Neural cell (in vitro differentiated cells): ENCODE results near the gene SETBP1. TPM values are rescaled to one million over a fixed set of nuclear protein-coding genes. Genes with fewer than 3 reads are reported as not detected.
"Not testable (repeated sequence)": the region's sequence is repeated elsewhere in the genome, so short reads cannot be mapped to it uniquely, and the experiment has no call there.

Experiments used
- H2AFZ ChIP-seq: fragments of 200-600, 300-800 bp; sonication (generic), shearing (Covaris generic); 2 replicates; pipeline ENCODE4 v1.6.0; 2014; ENCODE audit warnings: low read depth, mild to moderate bottlenecking, antibody characterized with exemption, low read length, moderate library complexity
- H3F3A ChIP-seq: fragments of 200-600 bp; shearing (Covaris generic); 2 replicates; pipeline ENCODE4 v1.6.1; 2016; ENCODE audit warnings: mild to moderate bottlenecking, moderate library complexity, mixed read lengths, antibody characterized with exemption, low read length; ENCODE audit not compliant: insufficient read depth, poor library complexity, severe bottlenecking
- H3K27ac ChIP-seq: fragments of 200-600, 300-800 bp; sonication (generic), shearing (Covaris generic); 2 replicates; pipeline ENCODE4 v1.5.1; 2014; ENCODE audit warnings: mild to moderate bottlenecking, low read length, moderate library complexity
- H3K27me3 ChIP-seq: fragments of 300-800, 200-600 bp; sonication (generic), shearing (Covaris generic); 2 replicates; pipeline ENCODE4 v1.6.0; 2014; ENCODE audit warnings: mild to moderate bottlenecking, low read depth, low read length, moderate library complexity; ENCODE audit not compliant: insufficient read depth
- H3K36me3 ChIP-seq: fragments of 300-800, 200-600 bp; sonication (generic), shearing (Covaris generic); 2 replicates; pipeline ENCODE4 v1.5.1; 2014; ENCODE audit warnings: mild to moderate bottlenecking, antibody characterized with exemption, low read length, moderate library complexity; ENCODE audit not compliant: insufficient read depth
- H3K4me2 ChIP-seq: fragments of 300-800, 200-600 bp; sonication (generic), shearing (Covaris generic); 2 replicates; pipeline ENCODE4 v1.6.0; 2014; ENCODE audit warnings: mild to moderate bottlenecking, low read length
- H3K4me3 ChIP-seq: fragments of 300-800, 200-600 bp; sonication (generic), shearing (Covaris generic); 2 replicates; pipeline ENCODE4 v1.5.1; 2014; ENCODE audit warnings: mild to moderate bottlenecking, low read length, moderate library complexity
- H3K79me2 ChIP-seq: fragments of 200-600 bp; shearing (Covaris generic); replicated peaks from 2 replicates; pipeline ENCODE4 v1.6.0; 2014; ENCODE audit warnings: mild to moderate bottlenecking, low read length, moderate library complexity; ENCODE audit not compliant: insufficient read depth
- H3K9ac ChIP-seq: fragments of 300-800, 200-600 bp; sonication (generic), shearing (Covaris generic); 2 replicates; pipeline ENCODE4 v1.6.1; 2016; ENCODE audit warnings: mild to moderate bottlenecking, low read length, mixed read lengths
- H3K9me2 ChIP-seq: fragments of 200-600 bp; shearing (Covaris generic); 2 replicates; pipeline ENCODE4 v1.6.1; 2016; ENCODE audit warnings: mild to moderate bottlenecking, low read length, mixed read lengths; ENCODE audit not compliant: insufficient read depth
- H3K9me3 ChIP-seq: fragments of 200-600, 300-800 bp; sonication (generic), shearing (Covaris generic); 2 replicates; pipeline ENCODE4 v1.6.1; 2016; ENCODE audit warnings: mild to moderate bottlenecking, mixed run types, low read length, moderate library complexity, mixed read lengths
- H4K20me1 ChIP-seq: fragments of 200-600 bp; shearing (Covaris generic); 2 replicates; pipeline ENCODE4 v1.6.1; 2016; ENCODE audit warnings: mild to moderate bottlenecking, mixed run types; ENCODE audit not compliant: insufficient read depth
- EP300 ChIP-seq: fragments of 450-650 bp; conservative IDR thresholded peaks from 2 replicates; pipeline ENCODE4 v1.6.1; 2014; ENCODE audit warnings: antibody characterized with exemption, mild to moderate bottlenecking, moderate library complexity; ENCODE audit not compliant: poor library complexity, severe bottlenecking
- EZH2 ChIP-seq: fragments of 200-600, 300-800 bp; shearing (Covaris generic), sonication (generic); IDR thresholded peaks from 2 replicates; pipeline ENCODE4 v1.6.1; 2014; ENCODE audit warnings: antibody characterized with exemption, low read length, borderline replicate concordance, mild to moderate bottlenecking; ENCODE audit not compliant: insufficient read depth, poor library complexity, severe bottlenecking
- MXI1 ChIP-seq: fragments of 450-650 bp; conservative IDR thresholded peaks from 2 replicates; pipeline ENCODE4 v1.6.1; 2014; ENCODE audit warnings: antibody characterized with exemption, mild to moderate bottlenecking; ENCODE audit not compliant: poor library complexity, severe bottlenecking
- POLR2AphosphoS5 ChIP-seq: IDR thresholded peaks from 2 replicates; pipeline ENCODE4 v1.6.1; 2012
- RAD21 ChIP-seq: fragments of 450-650 bp; conservative IDR thresholded peaks from 2 replicates; pipeline ENCODE4 v1.6.1; 2014; ENCODE audit warnings: antibody characterized with exemption, mild to moderate bottlenecking, moderate library complexity
- SMC3 ChIP-seq: fragments of 450-650 bp; conservative IDR thresholded peaks from 2 replicates; pipeline ENCODE4 v1.6.1; 2014; ENCODE audit warnings: antibody characterized with exemption, mild to moderate bottlenecking, moderate library complexity; ENCODE audit not compliant: poor library complexity
- polyA plus RNA-seq: library from polyadenylated mRNA; depleted of rRNA; stranded (reverse); fragments of >200 nt; gene quantifications from 2 replicates; pipeline ENCODE4 v1.2.3, GENCODE V29; 2014
- TF ChIP-seq, protein P1 (sequence below): IDR thresholded peaks from 2 replicates; pipeline ENCODE4 v1.6.1; 2012; ENCODE audit warnings: borderline replicate concordance
- TF ChIP-seq, protein P2 (sequence below): fragments of 450-650 bp; IDR thresholded peaks from 2 replicates; pipeline ENCODE4 v1.5.1; 2014; ENCODE audit warnings: antibody characterized with exemption, mild to moderate bottlenecking, moderate library complexity; ENCODE audit not compliant: poor library complexity, severe bottlenecking

Gene SETBP1
- polyA plus RNA-seq, 1 donor from 2014 or later: 13.7 TPM

DNA sequence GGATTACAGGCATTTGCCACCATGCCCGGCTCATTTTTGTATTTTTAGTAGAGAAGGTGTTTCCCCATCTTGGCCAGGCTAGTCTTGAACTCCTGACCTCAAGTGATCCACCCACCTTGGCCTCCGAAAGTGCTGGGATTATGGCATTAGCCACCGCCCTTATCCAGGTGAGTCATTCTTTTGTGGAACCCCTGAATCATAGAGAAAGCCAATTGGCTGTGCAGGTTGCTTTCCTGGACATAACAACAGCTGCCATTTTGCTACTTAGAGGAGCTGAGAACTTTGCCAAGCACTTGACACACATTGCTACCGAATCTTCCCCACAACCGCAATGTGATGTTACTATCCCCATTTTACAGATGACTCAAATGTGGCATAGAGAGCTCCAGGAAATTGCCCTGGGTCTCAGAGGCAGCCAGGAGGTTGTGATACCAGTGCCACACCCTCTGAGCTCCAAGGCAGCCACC lies 36.0 kb downstream of the SETBP1 start:
- H3K79me2 ChIP-seq: peaks cover 63% of the 10 kb centered on the region
- H3K4me2 ChIP-seq: no peak overlapping the region
- H3K9ac ChIP-seq: no peak overlapping the region
- peaks cover 7% of the 10 kb centered on the region for H3K36me3 ChIP-seq
- H3K9me2 ChIP-seq: no peaks in the 10 kb centered on the region
- no peak overlapping the region for H3K27ac ChIP-seq
- TF ChIP-seq, protein P1, sequence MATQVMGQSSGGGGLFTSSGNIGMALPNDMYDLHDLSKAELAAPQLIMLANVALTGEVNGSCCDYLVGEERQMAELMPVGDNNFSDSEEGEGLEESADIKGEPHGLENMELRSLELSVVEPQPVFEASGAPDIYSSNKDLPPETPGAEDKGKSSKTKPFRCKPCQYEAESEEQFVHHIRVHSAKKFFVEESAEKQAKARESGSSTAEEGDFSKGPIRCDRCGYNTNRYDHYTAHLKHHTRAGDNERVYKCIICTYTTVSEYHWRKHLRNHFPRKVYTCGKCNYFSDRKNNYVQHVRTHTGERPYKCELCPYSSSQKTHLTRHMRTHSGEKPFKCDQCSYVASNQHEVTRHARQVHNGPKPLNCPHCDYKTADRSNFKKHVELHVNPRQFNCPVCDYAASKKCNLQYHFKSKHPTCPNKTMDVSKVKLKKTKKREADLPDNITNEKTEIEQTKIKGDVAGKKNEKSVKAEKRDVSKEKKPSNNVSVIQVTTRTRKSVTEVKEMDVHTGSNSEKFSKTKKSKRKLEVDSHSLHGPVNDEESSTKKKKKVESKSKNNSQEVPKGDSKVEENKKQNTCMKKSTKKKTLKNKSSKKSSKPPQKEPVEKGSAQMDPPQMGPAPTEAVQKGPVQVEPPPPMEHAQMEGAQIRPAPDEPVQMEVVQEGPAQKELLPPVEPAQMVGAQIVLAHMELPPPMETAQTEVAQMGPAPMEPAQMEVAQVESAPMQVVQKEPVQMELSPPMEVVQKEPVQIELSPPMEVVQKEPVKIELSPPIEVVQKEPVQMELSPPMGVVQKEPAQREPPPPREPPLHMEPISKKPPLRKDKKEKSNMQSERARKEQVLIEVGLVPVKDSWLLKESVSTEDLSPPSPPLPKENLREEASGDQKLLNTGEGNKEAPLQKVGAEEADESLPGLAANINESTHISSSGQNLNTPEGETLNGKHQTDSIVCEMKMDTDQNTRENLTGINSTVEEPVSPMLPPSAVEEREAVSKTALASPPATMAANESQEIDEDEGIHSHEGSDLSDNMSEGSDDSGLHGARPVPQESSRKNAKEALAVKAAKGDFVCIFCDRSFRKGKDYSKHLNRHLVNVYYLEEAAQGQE: no peak
- no peak for TF ChIP-seq SMC3
- TF ChIP-seq MXI1: no peak
- TF ChIP-seq EP300: no peak
- no peaks in the 10 kb centered on the region for H3K9me3 ChIP-seq
- no peaks in the 10 kb centered on the region for H3K27me3 ChIP-seq
- no peaks in the 10 kb centered on the region for H3F3A ChIP-seq
- peaks cover 3% of the 10 kb centered on the region for H4K20me1 ChIP-seq
- H3K4me3 ChIP-seq: no peak overlapping the region
- H2AFZ ChIP-seq: no peak overlapping the region

- TF ChIP-seq RAD21: no peak
- Histone ChIP-seq H3K9me2 (no peaks in the 10 kb centered on the region), H3K9ac (no peak overlapping the region), H3K36me3 (peaks cover 7% of the 10 kb centered on the region), H3K9me3 (no peaks in the 10 kb centered on the region), H3F3A (no peaks in the 10 kb centered on the region), H3K79me2 (peaks cover 68% of the 10 kb centered on the region), H2AFZ (no peak overlapping the region), H3K4me2 (no peak overlapping the region), H3K27ac (no peak overlapping the region), H3K27me3 (no peaks in the 10 kb centered on the region), H4K20me1 (peaks cover 3% of the 10 kb centered on the region), H3K4me3 (no peak overlapping the region)
These were observed 38.9 kb downstream of the SETBP1 start for GRCh38 chr18:44719519-44720060.

DNA sequence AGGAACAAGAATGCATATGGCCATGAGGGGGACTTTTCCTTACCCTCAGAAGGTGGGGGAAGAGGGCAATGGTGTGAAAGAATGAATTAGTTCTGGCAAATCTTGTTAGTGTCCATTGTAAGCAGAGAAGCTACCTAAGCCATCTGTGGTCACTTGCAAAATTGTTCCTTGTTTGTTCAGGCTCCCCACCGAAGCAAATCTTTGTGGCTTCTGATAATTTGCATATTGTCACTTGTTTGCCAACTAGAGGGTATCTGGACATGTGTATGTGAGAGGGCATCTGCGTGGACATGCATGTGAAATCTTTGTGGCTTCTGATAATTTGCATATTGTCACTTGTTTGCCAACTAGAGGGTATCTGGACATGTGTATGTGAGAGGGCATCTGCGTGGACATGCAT lies 41.1 kb downstream of the SETBP1 start:
- H3K27ac ChIP-seq, H3K4me3 ChIP-seq, H4K20me1 ChIP-seq, H3F3A ChIP-seq, H3K9me3 ChIP-seq, H3K9ac ChIP-seq, H3K36me3 ChIP-seq, H2AFZ ChIP-seq, H3K27me3 ChIP-seq, H3K9me2 ChIP-seq, H3K4me2 ChIP-seq: not testable (repeated sequence)
- peaks cover 72% of the 10 kb centered on the region for H3K79me2 ChIP-seq

GRCh38 chr18:44723411-44723810 lies 42.7 kb downstream of the SETBP1 start:
- no peaks in the 10 kb centered on the region for H3K27me3 ChIP-seq
- peaks cover 2% of the 10 kb centered on the region for H4K20me1 ChIP-seq
- no peak overlapping the region for H2AFZ ChIP-seq
- H3K27ac ChIP-seq: no peak overlapping the region
- H3K79me2 ChIP-seq: peaks cover 81% of the 10 kb centered on the region
- no peaks in the 10 kb centered on the region for H3K9me2 ChIP-seq
- TF ChIP-seq EZH2 (no peak), SMC3 (no peak), POLR2AphosphoS5 (no peak), EP300 (no peak), RAD21 (no peak)
- TF ChIP-seq, protein P2, sequence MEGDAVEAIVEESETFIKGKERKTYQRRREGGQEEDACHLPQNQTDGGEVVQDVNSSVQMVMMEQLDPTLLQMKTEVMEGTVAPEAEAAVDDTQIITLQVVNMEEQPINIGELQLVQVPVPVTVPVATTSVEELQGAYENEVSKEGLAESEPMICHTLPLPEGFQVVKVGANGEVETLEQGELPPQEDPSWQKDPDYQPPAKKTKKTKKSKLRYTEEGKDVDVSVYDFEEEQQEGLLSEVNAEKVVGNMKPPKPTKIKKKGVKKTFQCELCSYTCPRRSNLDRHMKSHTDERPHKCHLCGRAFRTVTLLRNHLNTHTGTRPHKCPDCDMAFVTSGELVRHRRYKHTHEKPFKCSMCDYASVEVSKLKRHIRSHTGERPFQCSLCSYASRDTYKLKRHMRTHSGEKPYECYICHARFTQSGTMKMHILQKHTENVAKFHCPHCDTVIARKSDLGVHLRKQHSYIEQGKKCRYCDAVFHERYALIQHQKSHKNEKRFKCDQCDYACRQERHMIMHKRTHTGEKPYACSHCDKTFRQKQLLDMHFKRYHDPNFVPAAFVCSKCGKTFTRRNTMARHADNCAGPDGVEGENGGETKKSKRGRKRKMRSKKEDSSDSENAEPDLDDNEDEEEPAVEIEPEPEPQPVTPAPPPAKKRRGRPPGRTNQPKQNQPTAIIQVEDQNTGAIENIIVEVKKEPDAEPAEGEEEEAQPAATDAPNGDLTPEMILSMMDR: no peak
- H3K9me3 ChIP-seq: no peaks in the 10 kb centered on the region
- H3K4me2 ChIP-seq: no peak overlapping the region
- H3K36me3 ChIP-seq: peaks cover 7% of the 10 kb centered on the region
- no peak overlapping the region for H3K9ac ChIP-seq
- no peak overlapping the region for H3K4me3 ChIP-seq
- H3F3A ChIP-seq: no peaks in the 10 kb centered on the region
